HCT116 (cell line): ENCODE measurements around the gene TSPAN11.

Experiments
- CEBPB ChIP-seq: IDR thresholded peaks from 2 replicates; pipeline ENCODE4 v1.6.1; 2012; ENCODE audit warnings: low read depth
- CTCF ChIP-seq, 3 experiments: fragments of 200-600 bp in 1 of 3; sonication (generic) in 1 of 3; IDR thresholded peaks in 2 of 3; conservative IDR thresholded peaks in 1 of 3; 2 replicates each; pipeline ENCODE4 v1.5.1; 2012 to 2017; ENCODE audit warnings: low read depth in 2 of 3, low read length in 2 of 3, antibody characterized with exemption in 1 of 3, borderline replicate concordance in 1 of 3, control low read depth in 1 of 3, mild to moderate bottlenecking in 1 of 3, mixed read lengths in 1 of 3, mixed run types in 1 of 3, moderate library complexity in 1 of 3; ENCODE audit not compliant: insufficient read depth in 1 of 3
- EGR1 ChIP-seq: IDR thresholded peaks from 2 replicates; pipeline ENCODE4 v1.6.1; 2012; ENCODE audit warnings: low read depth

DNA sequence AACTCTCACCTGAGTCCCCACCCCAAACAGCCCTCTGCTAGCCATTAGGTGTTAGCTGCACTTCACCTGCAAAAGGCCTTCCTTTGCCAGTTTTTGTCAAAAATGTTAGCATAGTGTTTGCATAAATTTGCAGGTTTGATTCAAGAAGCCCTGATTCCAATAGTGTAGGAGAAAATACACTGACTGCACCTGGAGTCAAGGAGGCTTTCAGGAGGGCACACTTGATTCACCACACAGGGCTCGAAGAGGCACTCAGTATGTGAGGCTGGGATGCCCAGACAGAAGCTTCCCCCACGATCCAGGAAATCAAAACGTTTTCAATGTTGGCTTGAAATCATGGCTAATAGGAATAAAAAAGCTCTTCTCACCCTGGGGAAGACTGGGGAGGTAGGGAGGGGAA, 106.6 kb downstream of the TSPAN11 start:
- TF ChIP-seq CEBPB (no peak), CTCF (IDR thresholded peaks at IDR 0.05 in 2 of 3, conservative IDR thresholded peaks at IDR 0.05 in 1 of 3; ENCODE audit: borderline replicate concordance in 1 of 3, insufficient read depth in 1 of 3, low read depth in 2 of 3, low read length in 2 of 3) (no peak), EGR1 (no peak)
